Retinal pigment epithelial cell (primary cell): ENCODE data around the gene ADAMTSL3.

Experiments used
- DNase-seq: peaks from one replicate; pipeline ENCODE4 v3.0.0-alpha.2; 2010; ENCODE audit warnings: low read depth
- H3K4me3 ChIP-seq: 2 replicates; pipeline ENCODE4 v1.5.1; 2011; ENCODE audit warnings: mild to moderate bottlenecking, low read length, control low read depth, moderate library complexity
- CTCF ChIP-seq: conservative IDR thresholded peaks from 2 replicates; pipeline ENCODE4 v1.5.1; 2011; ENCODE audit warnings: low read depth, low read length, control low read depth, inconsistent platforms

ADAMTSL3 gene

GRCh38 chr15:83732196-83732595, 78.3 kb downstream of the ADAMTSL3 start:
- H3K4me3 ChIP-seq = no peak overlapping the region
- no peak for DNase-seq
- TF ChIP-seq CTCF = no peak

GRCh38 chr15:83732770-83733169, 78.8 kb downstream of the ADAMTSL3 start:
- DNase-seq = no peak
- no peak for TF ChIP-seq CTCF
- H3K4me3 ChIP-seq = no peak overlapping the region

GRCh38 chr15:83733206-83733605, 79.3 kb downstream of the ADAMTSL3 start:
- TF ChIP-seq CTCF = no peak
- H3K4me3 ChIP-seq = no peak overlapping the region
- DNase-seq = peak; percentile 68

GRCh38 chr15:83733691-83734090, 79.8 kb downstream of the ADAMTSL3 start:
- no peak overlapping the region for H3K4me3 ChIP-seq
- TF ChIP-seq CTCF = no peak

GRCh38 chr15:83734487-83734886, 80.6 kb downstream of the ADAMTSL3 start:
- TF ChIP-seq CTCF = peak; percentile 34
- DNase-seq = no peak
- no peak overlapping the region for H3K4me3 ChIP-seq

More at GRCh38 chr15:83733691-83734090, 79.8 kb downstream of the ADAMTSL3 start:
- DNase-seq = no peak

- DNase-seq = no peak
- no peak for TF ChIP-seq CTCF
- H3K4me3 ChIP-seq = no peak overlapping the region
These were observed 85.7 kb downstream of the ADAMTSL3 start for GRCh38 chr15:83739629-83740028.

- TF ChIP-seq CTCF = no peak
- DNase-seq = no peak
- H3K4me3 ChIP-seq = no peak overlapping the region
These were observed 91.8 kb downstream of the ADAMTSL3 start for GRCh38 chr15:83745771-83746170.
